Neural progenitor cell (in vitro differentiated cells): ENCODE data around the gene ARL8A. TPM values are rescaled to one million over a fixed set of nuclear protein-coding genes. Genes with fewer than 3 reads are reported as not detected.

Experiments used
- DNase-seq: peaks from one replicate; pipeline ENCODE4 v3.0.0-alpha.2; 2016; ENCODE audit warnings: low spot score
- H2AFZ ChIP-seq: fragments of 200-600 bp; sonication (generic); replicated peaks from 2 replicates; pipeline ENCODE4 v1.6.1; 2016; ENCODE audit warnings: antibody characterized with exemption
- H3F3A ChIP-seq: fragments of 200-600 bp; sonication (generic); 2 replicates; pipeline ENCODE4 v1.6.1; 2016; ENCODE audit warnings: antibody characterized with exemption, low read depth
- H3K27ac ChIP-seq: fragments of 200-600 bp; sonication (generic); 2 replicates; pipeline ENCODE4 v1.5.1; 2016; ENCODE audit warnings: mild to moderate bottlenecking
- H3K27me3 ChIP-seq: fragments of 200-600 bp; sonication (generic); 2 replicates; pipeline ENCODE4 v1.6.1; 2016; ENCODE audit warnings: mild to moderate bottlenecking, moderate library complexity
- H3K36me3 ChIP-seq: fragments of 200-600 bp; sonication (generic); 2 replicates; pipeline ENCODE4 v1.5.1; 2016
- H3K4me1 ChIP-seq: fragments of 200-600 bp; sonication (generic); 2 replicates; pipeline ENCODE4 v1.6.1; 2016; ENCODE audit warnings: mixed run types
- H3K4me2 ChIP-seq: fragments of 200-600 bp; sonication (generic); 2 replicates; pipeline ENCODE4 v1.6.1; 2016
- H3K4me3 ChIP-seq: fragments of 200-600 bp; sonication (generic); 2 replicates; pipeline ENCODE4 v1.5.1; 2016
- H3K79me2 ChIP-seq: fragments of 200-600 bp; sonication (generic); 2 replicates; pipeline ENCODE4 v1.6.1; 2016; ENCODE audit warnings: low read depth
- H3K9ac ChIP-seq: fragments of 200-600 bp; sonication (generic); 2 replicates; pipeline ENCODE4 v1.6.1; 2016
- H3K9me3 ChIP-seq: fragments of 200-600 bp; sonication (generic); 2 replicates; pipeline ENCODE4 v1.5.1; 2016; ENCODE audit warnings: low read depth
- H4K20me1 ChIP-seq: fragments of 200-600 bp; sonication (generic); 2 replicates; pipeline ENCODE4 v1.6.1; 2016; ENCODE audit warnings: low read depth
- H3K27ac Mint-ChIP-seq: 3 replicates; pipeline ENCODE4 v1.8.0; 2021; ENCODE audit warnings: mixed read lengths
- H3K27me3 Mint-ChIP-seq: 2 replicates; pipeline ENCODE4 v1.8.0; 2022; ENCODE audit warnings: low read depth, mild to moderate bottlenecking, inconsistent platforms, moderate library complexity, mixed read lengths; ENCODE audit not compliant: insufficient read depth
- H3K36me3 Mint-ChIP-seq: 3 replicates; pipeline ENCODE4 v1.8.0; 2021; ENCODE audit warnings: mixed read lengths
- H3K4me1 Mint-ChIP-seq: 3 replicates; pipeline ENCODE4 v1.8.0; 2021; ENCODE audit warnings: mixed read lengths
- H3K4me3 Mint-ChIP-seq: 3 replicates; pipeline ENCODE4 v1.8.0; 2021; ENCODE audit warnings: mild to moderate bottlenecking, moderate library complexity, mixed read lengths
- H3K9me3 Mint-ChIP-seq: 3 replicates; pipeline ENCODE4 v1.8.0; 2020; ENCODE audit warnings: mixed read lengths
- CTCF ChIP-seq: fragments of 200-600 bp; sonication (generic); IDR thresholded peaks from 2 replicates; pipeline ENCODE4 v1.5.1; 2017; ENCODE audit warnings: antibody characterized with exemption, mild to moderate bottlenecking
- EZH2 ChIP-seq: fragments of 200-600 bp; sonication (generic); IDR thresholded peaks from 2 replicates; pipeline ENCODE4 v1.6.1; 2017; ENCODE audit warnings: antibody characterized with exemption, mild to moderate bottlenecking, moderate library complexity
- EZH2phosphoT487 ChIP-seq: fragments of 200-600 bp; sonication (generic); IDR thresholded peaks from 2 replicates; pipeline ENCODE4 v1.6.1; 2017; ENCODE audit warnings: antibody characterized with exemption
- total RNA-seq: library from RNA; depleted of rRNA; stranded (reverse); fragments of >200 nt; gene quantifications from 2 replicates; pipeline ENCODE4 v1.2.3, GENCODE V29; 2015; ENCODE audit warnings: low replicate concordance

ARL8A gene
- total RNA-seq, 1 donor from 2014 or later: 13.3 TPM

GRCh38 chr1:202107801-202108731 is 36.5 kb downstream of the ARL8A start:
- Histone ChIP-seq H3K79me2 (no peaks in the 10 kb centered on the region), H3K27ac (no peak overlapping the region), H3K4me2 (peak overlapping the region; percentile 22), H4K20me1 (no peaks in the 10 kb centered on the region), H3F3A (peaks cover 29% of the 10 kb centered on the region), H3K27me3 (no peaks in the 10 kb centered on the region), H3K4me3 (no peak overlapping the region), H2AFZ (no peak overlapping the region), H3K36me3 (no peaks in the 10 kb centered on the region), H3K9ac (no peak overlapping the region), H3K9me3 (no peaks in the 10 kb centered on the region), H3K4me1 (peaks cover 37% of the 10 kb centered on the region)
- Mint-ChIP-seq H3K9me3 (no peaks in the 10 kb centered on the region), H3K36me3 (no peaks in the 10 kb centered on the region), H3K4me3 (peak overlapping the region; percentile 66), H3K27ac (peak overlapping the region; percentile 80), H3K27me3 (peaks cover 11% of the 10 kb centered on the region), H3K4me1 (peaks cover 45% of the 10 kb centered on the region)
- DNase-seq: peak; percentile 70
- TF ChIP-seq CTCF: no peak
- TF ChIP-seq EZH2: no peak

DNA sequence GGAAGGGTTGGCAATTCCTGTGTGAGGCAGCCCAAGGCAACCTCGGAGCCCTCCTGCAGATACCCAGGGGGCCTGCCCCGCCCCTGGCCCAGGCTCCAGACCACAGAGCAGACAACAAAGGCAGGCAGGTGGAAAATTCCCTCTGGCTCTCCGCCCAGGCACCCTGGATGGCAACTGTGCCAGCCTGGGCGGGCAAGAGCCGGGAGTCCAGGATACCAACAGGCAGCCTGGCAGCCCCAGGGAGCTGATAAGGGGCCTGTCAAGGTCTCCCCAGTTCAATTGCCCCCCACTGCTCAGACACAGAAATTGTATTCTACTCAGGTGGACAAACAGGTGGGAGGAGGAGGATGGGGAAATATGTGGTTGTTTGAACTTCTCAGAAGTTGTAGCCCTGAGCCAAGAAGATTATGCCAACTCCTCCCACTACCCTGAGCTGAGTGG is 37.2 kb downstream of the ARL8A start:
- no peaks in the 10 kb centered on the region for H3K36me3 ChIP-seq
- no peaks in the 10 kb centered on the region for H3K9me3 ChIP-seq
- Mint-ChIP-seq H3K9me3 (no peaks in the 10 kb centered on the region), H3K4me1 (peaks cover 42% of the 10 kb centered on the region), H3K27me3 (peaks cover 11% of the 10 kb centered on the region), H3K4me3 (peak overlapping the region; percentile 66), H3K36me3 (no peaks in the 10 kb centered on the region), H3K27ac (peak overlapping the region; percentile 80)
- no peak overlapping the region for H3K4me3 ChIP-seq
- peaks cover 29% of the 10 kb centered on the region for H3F3A ChIP-seq
- no peak overlapping the region for H3K9ac ChIP-seq
- no peaks in the 10 kb centered on the region for H3K27me3 ChIP-seq
- H4K20me1 ChIP-seq: no peaks in the 10 kb centered on the region
- peaks cover 33% of the 10 kb centered on the region for H3K4me1 ChIP-seq
- H3K27ac ChIP-seq: no peak overlapping the region
- H2AFZ ChIP-seq: no peak overlapping the region
- H3K79me2 ChIP-seq: no peaks in the 10 kb centered on the region
- DNase-seq: no peak
- peak overlapping the region; percentile 22 for H3K4me2 ChIP-seq
- no peak for TF ChIP-seq CTCF
- no peak for TF ChIP-seq EZH2
- no peak for TF ChIP-seq EZH2phosphoT487

GRCh38 chr1:202106340-202107254 is 37.9 kb downstream of the ARL8A start:
- H3K27me3 Mint-ChIP-seq: peaks cover 11% of the 10 kb centered on the region
- peak overlapping the region; percentile 61 for H3K4me2 ChIP-seq
- no peaks in the 10 kb centered on the region for H3K9me3 ChIP-seq
- H3K4me3 ChIP-seq: no peak overlapping the region
- H3K4me1 Mint-ChIP-seq: peaks cover 43% of the 10 kb centered on the region
- H3K9me3 Mint-ChIP-seq: no peaks in the 10 kb centered on the region
- H3K4me3 Mint-ChIP-seq: no peak overlapping the region
- H3F3A ChIP-seq: peaks cover 36% of the 10 kb centered on the region
- no peaks in the 10 kb centered on the region for H3K79me2 ChIP-seq
- TF ChIP-seq CTCF (no peak), EZH2phosphoT487 (no peak), EZH2 (no peak)
- H2AFZ ChIP-seq: peak overlapping the region; percentile 26
- H3K36me3 Mint-ChIP-seq: no peaks in the 10 kb centered on the region
- no peaks in the 10 kb centered on the region for H3K36me3 ChIP-seq
- no peaks in the 10 kb centered on the region for H3K27me3 ChIP-seq
- H4K20me1 ChIP-seq: no peaks in the 10 kb centered on the region
- DNase-seq: no peak
- no peak overlapping the region for H3K9ac ChIP-seq
- H3K27ac Mint-ChIP-seq: no peak overlapping the region
- no peak overlapping the region for H3K27ac ChIP-seq
- H3K4me1 ChIP-seq: peaks cover 37% of the 10 kb centered on the region
